IMR-90 (cell line): Measurements from ENCODE around the gene CRCP. TPM values are rescaled to one million over a fixed set of nuclear protein-coding genes. Genes with fewer than 3 reads are reported as not detected.

Source experiments
- BHLHE40 ChIP-seq: fragments of 150-350 bp; IDR thresholded peaks from 2 replicates; pipeline ENCODE4 v1.6.1; 2016; ENCODE audit warnings: mild to moderate bottlenecking, low read depth, low read length
- NFE2L2 ChIP-seq: fragments of 150-350 bp; IDR thresholded peaks from 2 replicates; pipeline ENCODE4 v1.6.1; 2016; ENCODE audit warnings: low read depth, mild to moderate bottlenecking, low read length
- RAD21 ChIP-seq: IDR thresholded peaks from 2 replicates; pipeline ENCODE4 v1.6.1; 2012; ENCODE audit warnings: low read length, improper control_type of control experiment
- polyA plus RNA-seq, 3 experiments: library from polyadenylated mRNA; depleted of rRNA; stranded (reverse); fragments of >200 nt; gene quantifications; 2 replicates each; pipeline ENCODE4 v1.2.3, GENCODE V29; 2012; ENCODE audit warnings: low replicate concordance in 1 of 3
- total RNA-seq: library from RNA; depleted of rRNA; stranded (reverse); fragments of >200 nt; gene quantifications from 2 replicates; pipeline ENCODE4 v1.2.3, GENCODE V29; 2012

Gene CRCP
- total and polyA plus RNA-seq, 2 of the 4 experiments (the other 2 are of a cell fraction) = 22.9 to 37.5 TPM

DNA sequence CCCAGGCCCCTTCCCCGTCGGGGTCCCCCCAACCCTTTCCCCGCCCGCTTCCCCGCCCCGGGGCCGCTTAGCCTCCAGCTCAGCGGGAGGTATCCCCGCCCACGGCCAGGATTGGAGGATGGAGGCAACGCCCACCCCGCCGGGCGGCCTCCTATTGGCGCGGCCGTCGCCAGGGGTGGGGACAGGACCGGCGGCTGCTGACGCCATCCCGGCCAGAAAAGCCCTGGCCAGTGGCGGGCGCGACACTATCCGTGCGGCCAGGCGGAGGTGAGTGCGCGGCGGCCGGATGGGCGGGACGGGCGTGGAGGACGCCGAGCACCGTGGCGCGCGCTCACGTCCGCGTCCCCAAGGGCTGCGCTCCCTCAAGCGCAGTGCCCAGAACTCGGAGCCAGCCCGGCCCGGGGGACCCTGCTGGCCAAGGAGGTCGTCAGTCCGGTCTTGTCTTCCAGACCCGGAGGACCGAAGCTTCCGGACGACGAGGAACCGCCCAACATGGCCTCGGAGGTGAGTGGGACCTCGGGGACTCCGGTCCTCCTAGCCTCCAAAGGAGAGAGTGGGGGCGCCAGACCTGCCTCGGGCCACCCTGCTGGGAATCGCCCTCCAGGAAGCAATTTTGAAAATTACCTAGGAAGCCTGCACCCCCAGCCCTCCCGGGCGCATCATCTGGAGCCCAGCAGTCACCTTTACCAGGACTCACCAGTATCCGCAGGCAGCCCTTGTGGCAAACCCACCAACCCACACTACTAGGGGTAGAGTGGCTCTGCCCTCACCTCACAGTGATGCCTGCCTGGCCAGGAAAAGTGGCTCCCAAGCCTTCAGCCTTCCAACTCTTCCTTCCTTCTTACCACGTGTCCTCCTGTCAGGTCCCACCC lies 38.8 kb upstream of the CRCP start, which contains the start of gene ASL (continued):
- TF ChIP-seq BHLHE40 = no peak; the same call in 1 of the 2 replicates
- peak; percentile 20; the same call in 1 of the 2 replicates for TF ChIP-seq RAD21
- no peak for TF ChIP-seq NFE2L2
